Forelimb muscle (tissue), 1 donor: ENCODE results near the gene TMUB2. TPM values are rescaled to one million over a fixed set of nuclear protein-coding genes. Genes with fewer than 3 reads are reported as not detected.

Source experiments
- DNase-seq: peaks from one replicate; pipeline ENCODE4 v3.0.0-alpha.2; 2013; ENCODE audit warnings: low read depth
- polyA plus RNA-seq: library from polyadenylated mRNA; unstranded; fragments of 120-200 nt; gene quantifications from one replicate; pipeline ENCODE4 v1.2.1, GENCODE V29; 2013; ENCODE audit not compliant: insufficient read length

TMUB2 gene
- polyA plus RNA-seq, 1 donor, result 53.3 TPM

- DNase-seq, result no peak
Measured at GRCh38 chr17:44176671-44177501, 9.9 kb upstream of the TMUB2 start.

- no peak for DNase-seq
Measured at GRCh38 chr17:44177640-44178039, 9.1 kb upstream of the TMUB2 start.

- DNase-seq, result no peak
Measured at GRCh38 chr17:44178133-44178532, 8.6 kb upstream of the TMUB2 start.

GRCh38 chr17:44183024-44183423 lies 3.7 kb upstream of the TMUB2 start:
- DNase-seq, result no peak

- no peak for DNase-seq
Measured at GRCh38 chr17:44184212-44184810, 2.5 kb upstream of the TMUB2 start.

GRCh38 chr17:44187131-44187899 lies 543 bp downstream of the TMUB2 start:
- DNase-seq, result no peak

GRCh38 chr17:44188576-44189403 lies 2.0 kb downstream of the TMUB2 start:
- no peak for DNase-seq

GRCh38 chr17:44190481-44190880 lies 3.7 kb downstream of the TMUB2 start:
- DNase-seq, result no peak

GRCh38 chr17:44191369-44191768 lies 4.6 kb downstream of the TMUB2 start:
- DNase-seq, result no peak

GRCh38 chr17:44191941-44192496 lies 5.2 kb downstream of the TMUB2 start:
- no peak for DNase-seq

- DNase-seq, result no peak
Measured at GRCh38 chr17:44192750-44193149, 6.0 kb downstream of the TMUB2 start.

GRCh38 chr17:44193326-44194084 lies 6.7 kb downstream of the TMUB2 start:
- no peak for DNase-seq

GRCh38 chr17:44197107-44197506 lies 10.3 kb downstream of the TMUB2 start:
- no peak for DNase-seq

- no peak for DNase-seq
Measured at GRCh38 chr17:44197980-44198720, 11.4 kb downstream of the TMUB2 start.

GRCh38 chr17:44198721-44199552 lies 12.2 kb downstream of the TMUB2 start:
- DNase-seq, result no peak

GRCh38 chr17:44199553-44200477 lies 13.0 kb downstream of the TMUB2 start, which contains the start of gene ATXN7L3:
Gene ATXN7L3 (minus strand): TSS chr17:44199884. CDS start chr17:44198070, 1,814 bp downstream.
- DNase-seq, result peak; percentile 80

- DNase-seq, result no peak
Measured at GRCh38 chr17:44200478-44201155, 13.8 kb downstream of the TMUB2 start.
